GM18511 (cell line): ENCODE results near the gene RIBC2.
"Not testable (repeated sequence)": the region's sequence is repeated elsewhere in the genome, so short reads cannot be mapped to it uniquely, and the experiment has no call there.

Source experiments
- ATAC-seq: cut with Tn5 transposase; IDR thresholded peaks from one replicate; pipeline ENCODE4 v1.9.1; 2021; ENCODE audit warnings: mild to moderate bottlenecking, moderate library complexity; ENCODE audit not compliant: unreplicated experiment

The RIBC2 gene

DNA sequence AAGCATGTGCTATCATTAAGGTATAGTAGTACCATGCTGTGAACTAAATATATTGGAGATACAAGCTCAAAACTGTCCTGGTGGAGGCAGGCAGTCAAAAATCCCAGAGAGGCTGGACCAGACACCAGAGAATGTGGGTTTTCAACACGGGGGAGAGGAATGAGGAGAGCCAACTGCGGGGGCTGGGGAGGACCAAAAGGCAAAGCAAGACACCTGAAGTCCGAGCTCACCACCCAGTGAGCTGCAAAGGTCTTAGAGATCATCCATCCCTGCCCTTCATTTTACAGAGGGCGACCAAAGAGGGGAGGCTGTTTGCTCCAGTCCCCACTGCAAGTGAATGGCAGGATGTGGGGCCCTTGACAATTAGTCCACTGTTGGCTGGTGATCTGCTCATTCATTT, 10.0 kb downstream of the RIBC2 start:
- ATAC-seq = no peak

DNA sequence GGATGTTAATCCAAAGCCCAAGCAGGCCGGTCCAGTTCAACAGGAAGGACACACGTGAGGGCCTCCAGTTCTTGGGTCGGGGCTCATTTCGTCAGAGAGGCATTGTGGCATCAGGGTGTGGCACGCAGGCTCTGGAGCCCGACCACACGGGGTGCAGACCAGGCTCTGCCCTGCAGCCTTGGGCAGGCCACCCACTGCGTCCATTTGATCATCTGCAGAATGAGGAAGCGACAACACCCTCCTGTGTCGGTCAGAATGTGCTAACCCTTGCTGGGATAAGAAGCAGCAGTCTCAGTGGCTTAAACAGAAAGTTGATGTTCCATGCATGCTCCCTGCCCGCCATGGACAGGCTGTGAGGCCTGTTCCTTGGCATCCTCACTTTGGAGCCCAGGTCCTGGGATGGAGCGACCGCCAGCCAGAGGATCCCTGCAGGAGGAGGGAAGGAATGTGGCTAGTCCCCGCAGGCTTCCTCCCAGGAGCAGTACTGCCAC, 10.8 kb downstream of the RIBC2 start:
- ATAC-seq = no peak

DNA sequence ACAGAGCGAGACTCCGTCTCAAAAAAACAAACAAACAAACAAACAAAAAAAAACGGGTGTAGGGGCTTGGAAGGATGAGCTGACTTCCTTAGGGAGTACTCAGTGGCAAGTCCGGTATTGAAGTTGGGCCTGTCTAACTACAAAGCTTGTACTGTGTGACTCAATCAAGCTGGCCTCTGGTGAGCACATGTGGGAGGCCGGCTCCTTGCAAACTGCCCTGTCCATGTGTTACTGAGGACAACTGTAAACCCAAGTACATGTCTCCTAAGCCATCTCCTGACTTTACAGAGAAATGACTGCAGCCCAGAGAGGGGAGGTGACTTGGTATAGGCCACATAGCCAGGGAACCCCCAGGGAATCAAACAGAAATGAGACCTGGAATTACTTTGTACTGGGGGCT, 11.6 kb downstream of the RIBC2 start:
- no peak for ATAC-seq

DNA sequence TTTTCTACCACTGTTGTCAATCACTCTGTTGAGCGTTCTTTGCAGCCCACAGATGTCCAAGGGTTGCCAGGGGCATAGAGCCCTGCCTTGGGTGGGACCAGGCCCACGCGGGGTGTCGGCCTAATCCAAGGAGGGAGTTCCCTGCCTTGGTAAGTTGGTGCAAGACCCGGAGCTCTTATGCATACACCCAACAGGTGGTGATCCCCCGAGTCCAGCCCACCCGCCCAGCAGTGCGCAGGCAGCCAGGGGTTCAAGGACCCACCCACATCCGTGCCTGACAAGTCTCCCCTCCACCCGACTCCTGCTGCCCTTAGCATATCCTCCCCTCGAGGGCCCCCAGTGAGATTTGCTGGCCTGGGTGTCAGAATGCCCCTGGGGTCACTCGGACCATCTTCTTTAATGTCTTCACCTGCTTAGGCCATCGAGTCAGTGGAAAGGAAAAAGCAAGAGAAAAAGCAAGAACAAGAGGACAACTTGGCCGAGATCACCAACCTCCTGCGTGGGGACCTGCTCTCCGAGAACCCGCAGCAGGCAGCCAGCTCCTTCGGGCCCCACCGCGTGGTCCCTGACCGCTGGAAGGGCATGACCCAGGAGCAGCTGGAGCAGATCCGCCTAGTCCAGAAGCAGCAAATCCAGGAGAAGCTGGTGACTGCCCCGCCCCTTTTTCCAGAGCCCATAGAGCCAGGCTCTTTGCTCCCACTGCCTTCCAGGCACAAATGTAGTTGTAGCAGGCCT, 12.2 kb downstream of the RIBC2 start:
- no peak for ATAC-seq

DNA sequence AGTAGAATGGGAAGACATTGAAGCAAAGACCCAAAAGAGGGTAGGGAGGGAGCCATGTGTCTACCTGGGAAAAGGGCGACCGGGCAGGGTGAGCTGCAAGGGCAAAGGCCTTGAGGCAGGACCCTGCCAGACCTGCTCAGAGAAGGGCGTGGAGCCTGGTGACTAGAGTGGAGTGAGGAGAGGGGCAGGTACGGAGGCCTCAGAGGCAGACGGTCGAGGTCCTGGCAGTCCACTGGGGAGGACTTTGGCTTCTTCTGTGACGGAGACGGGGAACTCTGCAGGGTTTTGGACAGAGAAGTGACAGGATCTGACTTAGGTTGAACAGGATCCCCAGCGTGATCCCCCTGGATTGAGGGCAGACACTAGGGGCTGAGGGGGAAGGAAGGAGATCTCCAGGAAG, 12.9 kb downstream of the RIBC2 start:
- ATAC-seq = no peak

DNA sequence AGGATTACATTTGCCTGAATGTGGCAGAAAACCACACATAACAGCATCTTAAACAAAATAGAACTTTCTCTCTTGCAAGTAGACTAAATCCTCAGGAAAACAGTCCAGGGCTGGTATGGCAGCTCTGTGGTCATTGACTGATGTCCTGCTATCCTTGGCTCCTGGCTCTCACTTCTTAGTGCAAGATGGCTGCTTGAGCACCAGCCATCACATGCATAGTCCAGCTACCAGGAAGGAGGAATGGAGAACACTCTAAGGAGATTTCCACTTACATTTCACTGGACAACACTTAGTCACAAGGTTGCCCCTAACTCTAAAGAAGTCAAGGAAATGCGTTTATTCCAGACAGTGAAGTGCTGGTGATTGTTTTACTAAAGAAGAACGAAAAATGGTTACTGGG, 13.6 kb downstream of the RIBC2 start:
- no peak for ATAC-seq

DNA sequence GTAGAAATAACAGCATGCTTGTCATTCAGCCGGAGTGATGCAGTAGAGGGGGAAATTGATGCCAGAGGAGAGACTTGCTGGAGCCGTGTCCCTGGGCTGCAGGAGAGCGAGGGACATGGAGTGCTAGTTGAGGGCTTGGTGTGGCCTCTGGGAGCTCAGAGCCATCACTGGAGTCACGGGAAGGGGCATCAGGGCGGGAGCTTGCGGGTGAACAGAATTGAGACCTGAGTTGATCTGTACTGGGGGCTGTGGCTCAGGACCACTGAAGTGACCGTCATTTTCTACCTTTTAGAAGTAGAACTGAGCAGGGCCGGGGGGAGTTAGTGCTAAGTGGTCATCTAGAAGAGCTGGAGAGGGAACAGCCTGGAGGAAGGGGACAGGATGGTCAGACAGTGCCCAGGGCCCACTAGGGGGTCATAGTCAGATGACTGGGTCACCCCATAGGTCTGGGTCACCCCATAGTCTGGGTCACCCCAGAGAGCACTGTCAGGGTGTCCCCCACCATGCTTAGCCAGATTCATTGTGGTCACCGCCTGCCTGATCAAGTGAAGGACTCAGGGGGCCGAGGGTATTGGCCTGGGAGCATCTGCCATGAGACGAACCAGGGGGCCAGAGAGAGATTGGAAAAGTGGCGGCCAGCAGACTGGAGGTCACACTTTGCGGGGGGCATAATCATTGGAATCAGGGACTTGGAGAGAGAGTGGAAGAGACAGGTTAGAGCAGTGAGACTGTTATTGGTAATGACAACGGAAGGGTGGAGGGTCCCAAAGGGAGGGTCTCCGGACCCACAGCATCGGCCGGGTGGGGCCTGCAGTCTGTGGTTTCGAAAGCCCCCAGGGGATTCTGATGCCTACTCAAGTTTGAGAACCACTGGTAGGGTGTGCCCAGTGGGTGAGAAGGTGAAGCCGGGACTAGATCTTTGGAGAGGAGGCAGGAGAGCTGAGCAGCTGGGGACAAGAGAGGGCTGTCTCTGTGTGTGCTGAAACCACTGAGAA, 15.2 kb downstream of the RIBC2 start:
- ATAC-seq = no peak

DNA sequence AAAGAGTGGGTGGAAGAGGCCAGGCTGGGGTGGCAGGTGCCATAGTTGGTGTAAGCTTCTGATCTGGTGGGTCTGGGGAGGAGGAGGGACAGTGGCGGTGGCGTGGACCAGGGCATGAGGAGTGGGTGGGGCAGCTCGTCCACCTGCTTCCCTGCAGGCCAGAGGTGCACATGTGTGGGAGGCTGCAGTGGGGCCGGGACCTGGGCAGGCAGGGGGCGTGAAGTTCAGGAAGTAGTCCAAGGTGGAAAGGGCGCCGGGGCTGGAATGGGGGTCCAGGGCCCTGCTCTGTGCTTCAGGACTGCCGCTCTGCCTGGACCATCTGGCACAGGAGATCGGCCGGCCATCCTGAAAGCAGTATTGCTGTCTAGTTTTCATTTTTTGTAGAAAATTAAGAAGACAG, 15.9 kb downstream of the RIBC2 start:
- ATAC-seq = no peak

DNA sequence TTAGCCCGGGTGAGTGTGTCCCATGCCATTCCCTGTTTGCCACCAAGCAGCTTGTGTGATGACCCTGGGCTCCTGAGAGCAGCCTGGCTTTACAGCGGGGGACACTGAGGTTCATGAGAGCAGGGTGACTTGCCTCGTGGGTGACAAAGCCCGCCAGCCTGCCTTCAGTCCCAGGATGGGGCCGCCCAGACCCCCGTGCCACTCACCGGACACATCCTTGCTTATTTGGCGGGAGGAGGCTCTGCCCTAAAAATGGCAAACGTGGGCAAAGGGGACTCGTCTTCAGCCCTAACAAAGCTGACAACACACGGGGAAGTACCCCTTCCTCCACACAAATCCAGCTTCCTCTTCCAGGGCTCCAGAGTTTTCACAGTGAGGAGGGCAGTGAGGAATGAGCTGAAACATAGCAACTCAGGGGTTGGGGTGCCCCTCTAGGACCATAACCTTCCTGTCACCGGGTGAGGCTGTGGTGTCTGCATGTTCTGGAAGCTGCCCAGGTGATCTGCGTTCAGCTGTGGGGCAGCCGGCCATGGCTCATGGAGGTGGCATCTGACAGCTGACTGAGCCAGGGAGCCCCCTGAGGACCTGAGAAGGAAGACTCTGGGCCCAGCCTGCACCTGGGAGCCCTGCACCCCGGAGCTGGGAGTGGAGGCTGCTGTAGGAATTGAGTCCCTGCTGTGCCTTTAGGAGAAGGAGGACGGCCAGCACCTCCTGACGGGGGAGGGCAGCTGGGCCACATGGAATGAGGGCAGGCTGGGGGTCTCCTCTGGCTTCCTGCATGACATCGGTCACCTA, 16.7 kb downstream of the RIBC2 start:
- no peak for ATAC-seq

DNA sequence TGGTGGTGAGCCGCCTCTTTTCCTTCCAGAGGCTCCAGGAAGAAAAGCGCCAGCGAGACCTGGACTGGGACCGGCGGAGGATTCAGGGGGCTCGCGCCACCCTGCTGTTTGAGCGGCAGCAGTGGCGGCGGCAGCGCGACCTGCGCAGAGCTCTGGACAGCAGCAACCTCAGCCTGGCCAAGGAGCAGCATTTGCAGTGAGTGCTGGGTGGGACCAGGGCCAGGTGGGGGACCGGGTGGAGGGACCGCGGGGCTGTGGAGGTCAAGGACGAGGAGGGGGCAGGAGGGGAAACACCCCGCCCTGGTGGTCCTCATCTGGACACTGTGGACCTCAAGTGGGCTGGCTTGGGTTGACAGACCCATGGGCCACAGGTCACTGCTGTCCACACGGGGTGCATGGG, 17.4 kb downstream of the RIBC2 start:
- ATAC-seq = no peak

DNA sequence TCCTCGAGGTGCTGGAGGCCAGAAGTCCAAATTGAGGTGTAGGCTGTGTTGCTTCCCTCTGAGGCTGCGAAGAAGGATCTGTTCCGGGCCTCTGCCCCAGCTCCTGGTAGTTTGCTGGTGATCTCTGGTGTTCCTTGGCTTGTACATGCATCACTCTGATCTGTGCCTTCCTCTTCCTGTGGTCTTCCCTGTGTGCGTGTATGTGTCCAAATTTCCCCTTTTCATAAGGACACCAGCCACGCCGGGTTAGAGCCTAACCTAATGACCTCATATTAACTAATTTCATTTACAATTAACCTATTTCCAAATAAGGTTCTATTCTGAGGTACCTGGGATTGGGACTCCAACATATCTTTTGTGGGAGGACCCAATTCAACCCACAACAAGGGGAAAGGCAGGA, 21.5 kb downstream of the RIBC2 start:
- no peak for ATAC-seq

DNA sequence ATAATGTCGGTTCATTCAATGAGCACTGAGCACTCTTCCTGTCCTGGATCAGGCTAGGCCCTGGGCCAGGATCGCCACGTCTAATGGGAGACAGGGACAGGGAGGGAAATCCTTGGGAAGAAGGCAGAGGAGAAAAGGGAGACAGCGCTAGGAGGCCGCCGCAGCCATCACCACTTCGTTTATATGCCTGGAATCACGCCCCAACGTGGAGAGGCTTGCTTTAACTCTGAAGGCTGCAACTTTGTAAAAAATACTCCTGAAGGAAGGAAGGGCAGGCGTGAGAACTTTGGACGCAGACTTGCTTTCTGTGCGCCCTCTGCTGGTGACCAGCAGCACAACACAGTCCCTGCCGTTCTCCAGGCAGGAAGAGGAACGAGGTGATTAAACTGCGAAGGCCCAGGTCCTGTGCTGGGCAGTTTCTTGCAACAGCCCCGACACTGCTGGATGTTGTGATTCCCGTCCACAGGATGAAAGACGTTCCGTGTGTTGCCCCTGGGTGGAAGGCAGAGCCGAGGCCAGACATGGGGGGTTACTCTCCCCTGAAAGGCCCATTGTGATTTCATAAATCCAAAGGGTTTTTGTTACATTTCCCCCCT, 22.1 kb downstream of the RIBC2 start:
- no peak for ATAC-seq

DNA sequence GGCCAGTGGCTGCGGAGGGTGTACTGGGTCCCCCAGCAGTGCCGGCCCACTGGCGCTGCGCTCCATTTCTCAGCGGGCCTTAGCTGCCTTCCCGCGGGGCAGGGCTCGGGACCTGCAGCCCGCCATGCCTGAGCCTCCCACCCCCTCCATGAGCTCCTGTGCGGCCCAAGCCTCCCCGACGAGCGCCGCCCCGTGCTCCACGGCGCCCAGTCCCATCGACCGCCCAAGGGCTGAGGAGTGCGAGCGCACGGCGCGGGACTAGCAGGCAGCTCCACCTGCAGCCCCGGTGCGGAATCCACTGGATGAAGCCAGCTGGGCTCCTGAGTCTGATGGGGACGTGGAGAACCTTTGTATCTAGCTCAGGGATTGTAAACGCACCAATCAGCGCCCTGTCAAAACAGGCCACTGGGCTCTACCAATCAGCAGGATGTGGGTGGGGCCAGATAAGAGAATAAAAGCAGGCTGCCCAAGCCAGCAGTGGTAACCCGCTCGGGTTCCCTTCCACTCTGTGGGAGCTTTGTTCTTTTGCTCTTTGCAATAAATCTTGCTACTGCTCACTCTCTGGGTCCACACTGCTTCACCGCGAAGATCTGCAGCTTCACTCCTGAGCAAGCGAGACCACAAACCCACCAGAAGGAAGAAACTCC, 23.5 kb downstream of the RIBC2 start:
- not testable (repeated sequence) for ATAC-seq

DNA sequence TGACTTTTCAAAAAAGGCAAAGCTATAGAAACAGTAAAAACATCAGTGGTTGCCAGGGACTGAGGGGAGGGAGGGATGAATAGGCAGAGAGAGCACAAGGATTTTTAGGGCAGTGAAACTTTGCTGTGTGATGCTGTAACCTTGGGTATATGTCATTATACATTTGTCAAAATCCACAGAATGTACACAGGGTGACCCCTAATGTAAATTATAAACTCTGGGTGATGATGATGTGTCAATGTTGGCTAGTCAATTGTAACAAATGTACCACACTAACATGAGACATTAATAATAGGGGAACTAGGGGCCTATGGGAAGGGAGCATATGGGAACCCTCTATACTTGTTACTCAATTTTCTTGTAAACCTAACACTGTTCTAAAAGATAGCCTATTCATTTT, 24.8 kb downstream of the RIBC2 start:
- ATAC-seq = no peak

DNA sequence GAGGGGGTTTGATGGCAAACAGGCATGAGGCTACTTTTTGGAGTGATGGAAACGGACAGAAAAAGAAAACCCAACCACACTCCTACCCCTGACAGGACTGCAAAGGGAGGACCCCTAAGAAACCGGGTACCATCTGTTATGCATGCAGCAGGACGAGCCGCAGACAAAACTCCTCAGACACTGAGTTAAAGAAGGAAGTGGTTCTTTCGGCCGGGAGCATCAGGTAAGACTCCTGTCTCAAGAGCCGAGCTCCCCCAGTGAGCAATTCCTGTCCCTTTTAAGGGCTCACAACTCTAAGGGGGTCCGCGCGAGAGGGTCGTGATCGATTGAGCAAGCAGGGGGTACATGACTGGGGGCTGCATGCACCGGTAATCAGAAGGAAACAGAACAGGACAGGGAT, 27.2 kb downstream of the RIBC2 start:
- not testable (repeated sequence) for ATAC-seq

DNA sequence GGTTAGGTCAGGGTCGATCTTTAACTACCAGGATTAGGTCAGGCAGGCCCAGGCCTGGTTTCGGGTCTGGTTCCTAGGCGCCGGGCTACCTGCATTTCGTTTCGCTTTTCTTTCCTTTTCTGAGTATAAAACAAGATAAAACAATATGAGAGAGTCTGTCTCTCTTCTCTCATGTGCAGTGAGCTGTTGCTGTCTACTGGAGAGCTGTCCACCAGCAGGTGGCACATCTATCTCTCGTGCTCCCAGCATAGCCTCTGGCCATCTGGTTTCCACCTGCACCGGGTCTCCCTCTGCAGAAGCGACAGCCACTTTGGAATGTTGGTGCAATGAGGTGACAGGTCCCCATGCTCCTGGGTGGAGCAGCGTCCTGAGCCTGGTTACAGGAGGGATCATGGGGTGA, 27.6 kb downstream of the RIBC2 start:
- ATAC-seq = no peak

DNA sequence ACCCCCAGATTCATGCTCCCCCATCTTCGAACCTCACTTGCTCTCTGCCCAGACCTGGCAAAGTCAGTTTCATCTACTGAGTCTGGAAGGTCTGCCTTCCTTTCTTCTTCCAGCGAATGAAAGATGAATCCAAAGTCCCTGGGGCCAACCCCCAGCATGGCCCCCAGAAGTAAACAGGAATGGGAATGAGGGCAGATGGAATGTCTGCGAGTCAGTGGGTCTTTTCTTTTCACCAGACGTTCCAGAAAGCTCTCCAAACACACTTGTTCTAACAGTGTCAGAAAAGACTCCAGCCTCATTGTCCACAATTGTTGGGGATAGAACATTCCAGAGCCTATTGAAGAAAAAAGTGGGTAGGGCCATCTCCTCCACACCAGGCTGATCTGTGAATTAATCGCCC, 28.6 kb downstream of the RIBC2 start:
- no peak for ATAC-seq

DNA sequence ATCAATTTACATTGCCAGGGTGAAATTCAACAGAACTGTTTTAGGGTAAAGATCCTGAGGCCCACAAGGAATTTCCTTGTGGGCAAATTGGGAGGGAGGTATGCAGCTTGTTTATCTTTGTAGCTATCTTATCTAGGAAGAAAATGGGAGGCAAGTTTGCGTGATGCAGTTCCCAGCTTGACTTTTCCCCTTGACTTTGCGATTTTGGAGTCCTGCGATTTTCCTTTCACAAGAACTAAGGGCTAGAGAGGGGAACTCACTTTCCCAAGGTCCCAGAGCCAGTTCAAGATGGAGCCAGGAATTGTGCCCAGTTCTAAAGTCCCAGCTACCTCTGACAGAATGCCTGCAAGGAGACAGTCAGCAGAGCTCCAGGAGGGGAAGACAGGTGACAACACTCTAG, 30.7 kb downstream of the RIBC2 start:
- ATAC-seq = no peak

DNA sequence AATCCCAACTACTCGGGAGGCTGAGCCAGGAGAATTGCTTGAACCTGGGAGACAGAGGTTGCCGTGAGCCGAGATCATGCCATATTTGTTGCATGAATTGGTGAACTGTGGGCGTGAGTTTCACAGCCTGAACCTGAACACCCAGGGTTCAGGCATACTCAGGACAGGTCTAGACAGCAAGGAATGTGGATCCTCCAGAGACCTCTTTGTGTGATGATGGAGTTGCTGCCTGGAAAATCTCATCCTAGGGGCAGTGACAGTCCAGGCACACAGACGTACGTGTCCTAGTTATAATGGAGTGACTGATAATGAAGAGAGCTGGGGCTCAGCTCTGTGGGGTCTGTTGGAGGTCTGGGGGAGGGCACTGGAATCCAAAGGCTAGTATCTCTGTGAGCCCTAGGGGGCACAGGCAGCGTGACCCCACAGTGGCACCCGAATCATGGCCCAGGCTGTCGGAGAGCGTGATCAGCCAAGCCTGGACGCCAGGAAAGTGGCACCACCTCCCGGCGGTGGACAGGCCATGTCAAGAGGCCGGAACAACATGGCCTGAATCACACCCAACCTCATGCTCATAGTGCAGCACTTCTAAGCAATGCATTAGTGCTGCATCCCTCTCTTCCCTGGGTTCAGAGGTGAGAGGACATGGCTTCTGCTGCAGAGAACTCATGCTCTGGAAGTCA, 31.7 kb downstream of the RIBC2 start:
- no peak for ATAC-seq

DNA sequence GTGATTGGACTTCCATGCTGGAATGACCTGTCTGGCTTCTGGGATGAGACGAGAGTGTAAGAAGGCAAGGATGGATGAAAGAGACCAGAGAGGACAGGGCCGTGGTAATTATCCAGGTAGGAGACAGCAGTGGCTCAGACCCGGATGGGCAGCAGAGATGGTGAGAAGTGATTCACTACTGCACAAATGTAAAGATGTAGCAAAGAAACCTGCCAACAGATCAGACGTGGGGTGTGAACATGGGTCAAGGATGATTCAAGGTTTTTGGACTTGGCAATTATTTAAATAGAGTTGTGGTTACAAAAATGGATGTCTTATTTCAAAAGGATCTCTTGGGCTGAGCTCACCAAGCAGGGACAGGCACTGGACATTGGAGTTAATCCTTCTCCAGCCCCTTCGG, 32.7 kb downstream of the RIBC2 start:
- ATAC-seq = no peak
